Right cardiac atrium (tissue), 5 donors: Measurements from ENCODE around the gene GLYATL3. TPM values are rescaled to one million over a fixed set of nuclear protein-coding genes. Genes with fewer than 3 reads are reported as not detected.

ENCODE experiments used
- ATAC-seq, 2 donors: fragments of 200-7000 bp; cut with Tn5 transposase; one replicate each; pipeline versions ENCODE4 v1.8.0 to v1.9.1; 2020; ENCODE audit warnings: moderate library complexity in 2 of 2, mild to moderate bottlenecking in 1 of 2
- DNase-seq, 3 donors: peaks; one replicate each; pipeline ENCODE4 v3.0.0-alpha.2; 2020
- H3K27ac ChIP-seq: one replicate; pipeline ENCODE4 v1.5.1; 2013; ENCODE audit warnings: mild to moderate bottlenecking, low read length, control low read depth, moderate library complexity
- H3K27me3 ChIP-seq: one replicate; pipeline ENCODE4 v1.6.1; 2013; ENCODE audit not compliant: control insufficient read depth, insufficient read depth
- H3K4me1 ChIP-seq: one replicate; pipeline ENCODE4 v1.6.1; 2013; ENCODE audit warnings: low read length; ENCODE audit not compliant: control insufficient read depth, insufficient read depth
- H3K4me3 ChIP-seq: one replicate; pipeline ENCODE4 v1.5.1; 2013; ENCODE audit warnings: low read length, control low read depth
- H3K9me3 ChIP-seq: one replicate; pipeline ENCODE4 v1.6.1; 2013; ENCODE audit warnings: low read length; ENCODE audit not compliant: control insufficient read depth
- WGBS: extraction: QIAGEN DNeasy Blood & Tissue Kit; methylation state at CpG from one replicate; pipeline ENCODE4 v1.1.7; 2013; 5-methylcytosine and 5-hydroxymethylcytosine counted together
- intact Hi-C, 4 donors: fragments of 100-400 bp; cut with DNase I; formaldehyde crosslinking; loops; one replicate each; pipeline versions ENCODE4 v1.11.0 to v1.14.0; 2022 to 2023
- polyA plus RNA-seq: library from polyadenylated mRNA; stranded (reverse); fragments of 200-250 nt; gene quantifications from one replicate; pipeline ENCODE4 v1.2.3, GENCODE V29; 2013
- total RNA-seq, 4 donors: library from RNA; stranded (reverse); fragmentation: NEBNext Ultra II Directional; extraction: Animal tissue kit (Norgen Biotek cat#: 25700); gene quantifications; one replicate each; pipeline ENCODE4 v1.2.1, GENCODE V29; 2021
- donor health status: healthy with polysubstance abuse.
- donor health status: DM: no; HTN: yes; CAD: no.
- donor health status: DM: no; HTN: no; CAD: no.
- donor health status: DM: no; HTN: yes; CAD: no; lungs with severe emphysema.
- donor health status: DM: yes; HTN: yes; CAD: no.

The GLYATL3 gene
- total and polyA plus RNA-seq, 5 donors = not detected

- WGBS = 57% methylated on average over 5 of the region's 5 CpGs
- peak in 1 of 3 donors; percentile 12 for DNase-seq
- Histone ChIP-seq H3K27ac (no peak overlapping the region), H3K9me3 (no peaks in the 10 kb centered on the region), H3K27me3 (no peaks in the 10 kb centered on the region), H3K4me3 (no peak overlapping the region), H3K4me1 (no peaks in the 10 kb centered on the region)
- ATAC-seq = no peak
- intact Hi-C loops = no loop called here
These were observed 63.5 kb downstream of the GLYATL3 start for GRCh38 chr6:49563006-49563886.

GRCh38 chr6:49564552-49564951 lies 64.8 kb downstream of the GLYATL3 start:
- DNase-seq = no peak
- no peaks in the 10 kb centered on the region for H3K9me3 ChIP-seq

GRCh38 chr6:49565261-49565660 lies 65.5 kb downstream of the GLYATL3 start:
- no peaks in the 10 kb centered on the region for H3K27me3 ChIP-seq
- no peaks in the 10 kb centered on the region for H3K4me1 ChIP-seq
- ATAC-seq (no peak), DNase-seq (no peak)
- no peaks in the 10 kb centered on the region for H3K9me3 ChIP-seq
- 40% methylated on average over 2 of the region's 2 CpGs for WGBS
- H3K27ac ChIP-seq = no peak overlapping the region
- intact Hi-C loops = no loop called here
- H3K4me3 ChIP-seq = no peak overlapping the region

More at GRCh38 chr6:49564552-49564951, 64.8 kb downstream of the GLYATL3 start:
- H3K4me1 ChIP-seq = no peaks in the 10 kb centered on the region
- WGBS = 51% methylated on average over 1 of the region's 1 CpG
- no peak overlapping the region for H3K4me3 ChIP-seq
- H3K27ac ChIP-seq = no peak overlapping the region
- H3K27me3 ChIP-seq = no peaks in the 10 kb centered on the region
- ATAC-seq = no peak
- intact Hi-C loops = no loop called here

DNA sequence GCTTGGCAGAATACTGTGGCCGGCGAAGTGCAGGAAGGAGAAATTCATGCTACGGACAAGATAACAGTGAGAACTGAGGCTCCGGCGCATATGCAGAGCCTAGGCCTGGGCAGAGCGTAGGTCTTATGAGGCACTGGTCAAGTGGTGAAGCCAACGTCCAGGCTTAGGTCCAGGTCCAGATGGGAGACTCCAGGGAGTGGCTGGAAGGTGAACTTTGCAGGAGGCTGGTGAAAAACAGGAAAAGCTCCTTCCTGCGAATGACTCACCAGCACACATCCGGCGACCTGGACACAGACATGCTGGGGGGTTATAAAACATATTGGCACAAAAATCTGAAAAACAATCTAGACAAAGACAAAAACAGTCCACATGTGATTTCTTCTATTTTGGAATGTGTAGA lies 66.1 kb downstream of the GLYATL3 start:
- DNase-seq = peak in 2 of 3 donors; percentile 13 to 28
- Histone ChIP-seq H3K9me3 (no peaks in the 10 kb centered on the region), H3K27me3 (no peaks in the 10 kb centered on the region), H3K4me1 (no peaks in the 10 kb centered on the region), H3K27ac (peak overlapping the region; percentile 62), H3K4me3 (no peak overlapping the region)
- intact Hi-C loops = no loop called here
- ATAC-seq = peak in 1 of 2 donors; percentile 50
- WGBS = 61% methylated on average over 10 of the region's 10 CpGs

DNA sequence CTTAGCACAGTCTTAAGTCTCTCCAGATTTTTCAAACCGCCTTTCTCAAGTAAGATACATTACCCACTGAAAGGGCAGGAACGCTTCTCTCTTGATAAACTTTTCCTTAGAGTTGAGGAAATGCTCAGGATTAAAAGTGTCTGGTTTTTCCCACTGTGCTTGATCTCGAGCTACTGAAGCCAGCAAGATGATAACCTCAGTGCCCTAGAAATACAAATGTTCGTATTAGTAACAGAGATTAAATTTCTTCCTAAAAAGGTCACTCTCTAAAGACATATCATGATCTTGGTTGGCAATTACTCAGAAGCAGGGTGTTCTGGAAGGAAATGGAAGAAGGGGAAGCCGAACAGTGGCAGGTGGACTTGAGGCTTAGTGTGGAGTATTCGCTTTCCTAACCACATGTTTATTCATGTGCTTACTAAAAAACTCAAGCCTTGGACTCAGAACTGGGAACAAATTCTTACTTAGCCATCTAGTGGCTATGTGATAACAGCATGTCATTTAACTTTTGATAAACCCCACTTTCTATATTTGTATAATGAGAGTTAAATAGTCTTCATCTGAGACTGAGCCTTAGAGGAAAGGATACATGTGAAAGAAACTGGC lies 70.9 kb downstream of the GLYATL3 start:
- DNase-seq (no peak), ATAC-seq (peak; percentile 75 to 91)
- H3K4me3 ChIP-seq = no peak overlapping the region
- H3K4me1 ChIP-seq = no peaks in the 10 kb centered on the region
- intact Hi-C loops = no loop called here
- 28% methylated on average over 6 of the region's 6 CpGs for WGBS
- H3K9me3 ChIP-seq = no peaks in the 10 kb centered on the region
- H3K27ac ChIP-seq = no peak overlapping the region
- H3K27me3 ChIP-seq = no peaks in the 10 kb centered on the region

- WGBS = 85% methylated on average over 1 of the region's 1 CpG
- intact Hi-C loops = no loop called here
- no peak for DNase-seq
- Histone ChIP-seq H3K27ac (no peak overlapping the region), H3K4me1 (no peaks in the 10 kb centered on the region), H3K4me3 (no peak overlapping the region), H3K27me3 (no peaks in the 10 kb centered on the region), H3K9me3 (no peaks in the 10 kb centered on the region)
- ATAC-seq = no peak
These were observed 76.9 kb downstream of the GLYATL3 start for GRCh38 chr6:49576618-49577017.

Other genes starting within 250 kb of the GLYATL3 start
- 10 to 100 TPM; 25.8 to 34.3 (median 28.3) TPM for gene MMUT, start 36.7 kb upstream of the GLYATL3 start, total RNA-seq
- 19.8 TPM for gene MMUT, start 36.7 kb upstream of the GLYATL3 start, polyA plus RNA-seq
- 1 to 10 TPM; 4.1 to 8.3 (median 6.4) TPM for gene CENPQ, start 36.6 kb upstream of the GLYATL3 start, total RNA-seq
- 6.5 TPM for gene CENPQ, start 36.6 kb upstream of the GLYATL3 start, polyA plus RNA-seq
- gene C6orf141, start 50.7 kb downstream of the GLYATL3 start, total RNA-seq = under 1 TPM; 0.23 to 0.49 (median 0.44) TPM
- 0.72 TPM for gene C6orf141, start 50.7 kb downstream of the GLYATL3 start, polyA plus RNA-seq
- 1 to 10 TPM; 1.3 to 2.3 (median 1.5) TPM for gene RHAG, start 136.9 kb downstream of the GLYATL3 start, total RNA-seq
- gene RHAG, start 136.9 kb downstream of the GLYATL3 start, polyA plus RNA-seq = 2.8 TPM
- not detected for gene CRISP2, start 213.6 kb downstream of the GLYATL3 start, total RNA-seq
- gene CRISP2, start 213.6 kb downstream of the GLYATL3 start, polyA plus RNA-seq = not detected
- not detected for gene CRISP3, start 244.5 kb downstream of the GLYATL3 start, total RNA-seq
- not detected for gene CRISP3, start 244.5 kb downstream of the GLYATL3 start, polyA plus RNA-seq